DND-41 (cell line): ENCODE results near the gene OLFML2A.

Experiments
- CTCF ChIP-seq: IDR thresholded peaks from 2 replicates; pipeline ENCODE4 v1.5.1; 2012; ENCODE audit warnings: borderline replicate concordance, low read length, moderate library complexity, mild to moderate bottlenecking; ENCODE audit not compliant: poor library complexity, severe bottlenecking; ENCODE audit errors: extremely low read depth
- EZH2 ChIP-seq: IDR thresholded peaks from 3 replicates; pipeline ENCODE4 v1.6.1; 2012; ENCODE audit warnings: borderline replicate concordance, low read depth, mild to moderate bottlenecking, moderate library complexity, low read length, inconsistent platforms; ENCODE audit not compliant: severe bottlenecking

GRCh38 chr9:124852121-124852828, 75.3 kb downstream of the OLFML2A start:
- TF ChIP-seq CTCF (no peak), EZH2 (no peak)
